Cardiac fibroblast (primary cell): ENCODE data around the gene SPIN1.

Source experiments
- DNase-seq, 2 donors: peaks; one replicate each; pipeline versions ENCODE4 v3.0.0 to v3.0.0-alpha.2; 2010; ENCODE audit warnings: low read depth in 2 of 2
- H3K4me3 ChIP-seq, 2 donors: replicated peaks in 1 of 2; 1 replicate in 1 of 2; 2 replicates in 1 of 2; pipeline ENCODE4 v1.5.1; 2011; ENCODE audit warnings: low read depth in 2 of 2, low read length in 2 of 2, mild to moderate bottlenecking in 2 of 2, moderate library complexity in 1 of 2
- TF ChIP-seq, protein P1 (sequence below): IDR thresholded peaks from one replicate; pipeline ENCODE4 v1.5.1; 2011; ENCODE audit warnings: low read depth, mild to moderate bottlenecking, low read length, inconsistent platforms

SPIN1 gene

GRCh38 chr9:88502552-88503034, 114.3 kb downstream of the SPIN1 start:
- TF ChIP-seq, protein P1, sequence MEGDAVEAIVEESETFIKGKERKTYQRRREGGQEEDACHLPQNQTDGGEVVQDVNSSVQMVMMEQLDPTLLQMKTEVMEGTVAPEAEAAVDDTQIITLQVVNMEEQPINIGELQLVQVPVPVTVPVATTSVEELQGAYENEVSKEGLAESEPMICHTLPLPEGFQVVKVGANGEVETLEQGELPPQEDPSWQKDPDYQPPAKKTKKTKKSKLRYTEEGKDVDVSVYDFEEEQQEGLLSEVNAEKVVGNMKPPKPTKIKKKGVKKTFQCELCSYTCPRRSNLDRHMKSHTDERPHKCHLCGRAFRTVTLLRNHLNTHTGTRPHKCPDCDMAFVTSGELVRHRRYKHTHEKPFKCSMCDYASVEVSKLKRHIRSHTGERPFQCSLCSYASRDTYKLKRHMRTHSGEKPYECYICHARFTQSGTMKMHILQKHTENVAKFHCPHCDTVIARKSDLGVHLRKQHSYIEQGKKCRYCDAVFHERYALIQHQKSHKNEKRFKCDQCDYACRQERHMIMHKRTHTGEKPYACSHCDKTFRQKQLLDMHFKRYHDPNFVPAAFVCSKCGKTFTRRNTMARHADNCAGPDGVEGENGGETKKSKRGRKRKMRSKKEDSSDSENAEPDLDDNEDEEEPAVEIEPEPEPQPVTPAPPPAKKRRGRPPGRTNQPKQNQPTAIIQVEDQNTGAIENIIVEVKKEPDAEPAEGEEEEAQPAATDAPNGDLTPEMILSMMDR, result no peak
- no peak for DNase-seq
- no peak overlapping the region for H3K4me3 ChIP-seq

DNA sequence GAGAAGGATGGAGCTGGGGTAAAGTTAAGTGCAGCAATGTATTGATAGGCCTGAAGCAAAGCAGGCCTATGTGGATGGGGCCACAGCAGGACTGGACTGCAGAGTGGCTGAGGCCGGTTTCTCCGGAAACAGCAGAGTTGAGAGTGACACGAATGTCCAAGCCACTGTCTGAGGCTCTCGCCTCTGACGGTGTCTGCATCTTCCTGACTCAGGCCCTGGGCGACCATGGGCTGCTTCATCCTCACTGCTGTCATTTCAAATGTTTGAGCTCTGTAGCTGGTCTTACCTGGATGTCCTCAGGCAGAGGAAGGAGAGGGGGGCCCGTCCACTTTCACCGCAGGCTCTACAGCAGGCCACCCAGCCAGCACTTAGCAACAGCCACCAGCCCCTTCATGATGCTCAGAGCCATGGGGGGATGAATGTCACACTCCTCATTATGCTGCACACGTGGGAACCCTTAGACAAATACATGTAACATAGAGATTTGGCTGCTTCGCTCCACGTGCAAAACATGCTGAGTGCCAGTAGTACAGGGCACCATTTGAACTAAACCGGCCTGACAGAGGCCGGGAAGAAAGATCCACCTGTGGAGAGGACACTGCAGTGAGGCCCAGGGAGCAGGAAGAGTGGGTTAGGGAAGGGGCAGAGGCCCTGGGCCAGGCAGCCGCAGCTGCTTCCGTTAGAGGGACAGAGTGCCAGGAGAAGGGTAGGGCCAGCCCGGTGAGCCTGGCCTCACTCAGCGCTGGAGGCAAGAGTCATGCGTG, 115.0 kb downstream of the SPIN1 start:
- TF ChIP-seq, protein P1, result no peak
- DNase-seq, result no peak
- no peak overlapping the region for H3K4me3 ChIP-seq

DNA sequence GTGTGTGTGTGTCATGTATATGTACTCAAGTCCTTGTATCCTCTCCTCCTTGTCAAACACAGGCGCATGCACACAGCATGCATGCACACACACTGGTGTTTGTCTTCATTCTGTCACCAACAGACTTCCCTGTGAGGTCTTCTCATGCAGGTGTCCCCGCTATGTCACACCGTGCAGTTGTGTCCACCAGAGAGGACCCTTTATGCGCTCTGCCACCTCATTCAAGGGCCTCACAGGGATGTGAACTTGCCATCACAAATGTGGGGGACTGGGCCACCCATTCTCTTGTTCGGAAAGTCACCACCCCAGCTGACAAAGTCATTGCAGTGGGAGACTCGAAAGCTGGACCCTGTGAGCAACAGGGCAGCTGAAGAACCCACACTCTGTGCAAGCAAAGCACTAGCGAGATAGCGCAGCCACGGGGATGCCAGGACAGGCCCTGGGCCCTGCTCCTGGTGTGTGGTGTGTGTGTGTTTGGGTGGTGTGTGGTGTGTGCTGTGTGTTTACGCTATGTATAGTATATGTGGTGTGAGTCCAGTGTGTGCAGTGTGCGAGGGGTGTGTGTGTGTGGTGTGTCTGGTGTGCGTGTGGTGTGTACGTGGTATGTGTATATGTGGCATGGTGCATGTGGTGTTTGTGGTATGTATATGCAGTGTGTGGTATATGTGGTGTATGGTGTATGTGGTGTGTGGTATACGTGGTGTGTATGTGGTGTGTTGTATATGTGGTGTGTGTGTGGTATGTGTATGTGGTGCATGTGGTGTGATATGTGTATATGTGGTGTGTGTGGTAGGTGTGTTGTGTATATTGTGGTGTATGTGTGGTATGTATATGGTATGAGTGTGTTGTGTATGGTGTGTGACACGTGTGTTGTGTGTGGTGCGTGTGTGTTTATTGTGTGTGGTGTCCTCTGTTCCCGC, 115.9 kb downstream of the SPIN1 start:
- no peak overlapping the region for H3K4me3 ChIP-seq
- TF ChIP-seq, protein P1, result no peak
- DNase-seq, result no peak

DNA sequence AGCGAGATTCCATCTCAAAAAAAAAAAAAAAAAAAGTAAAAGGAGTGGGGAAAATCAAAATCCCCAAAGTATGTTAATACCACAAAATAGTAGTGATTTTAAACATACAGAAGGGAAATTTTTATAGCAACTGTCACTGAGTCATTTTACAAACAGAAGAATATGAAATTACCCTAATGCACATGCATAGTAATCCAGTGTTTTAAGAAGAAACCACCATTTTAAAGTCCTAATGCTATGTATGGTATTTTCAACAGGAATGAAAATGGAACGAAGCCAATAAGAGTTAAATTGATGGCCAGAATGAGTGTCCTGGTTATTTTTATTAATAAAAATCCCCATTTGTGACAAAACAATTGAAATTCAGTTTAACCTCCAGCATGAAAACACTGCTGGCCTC, 120.1 kb downstream of the SPIN1 start:
- DNase-seq, result no peak
- TF ChIP-seq, protein P1, result no peak
- H3K4me3 ChIP-seq, result no peak overlapping the region

DNA sequence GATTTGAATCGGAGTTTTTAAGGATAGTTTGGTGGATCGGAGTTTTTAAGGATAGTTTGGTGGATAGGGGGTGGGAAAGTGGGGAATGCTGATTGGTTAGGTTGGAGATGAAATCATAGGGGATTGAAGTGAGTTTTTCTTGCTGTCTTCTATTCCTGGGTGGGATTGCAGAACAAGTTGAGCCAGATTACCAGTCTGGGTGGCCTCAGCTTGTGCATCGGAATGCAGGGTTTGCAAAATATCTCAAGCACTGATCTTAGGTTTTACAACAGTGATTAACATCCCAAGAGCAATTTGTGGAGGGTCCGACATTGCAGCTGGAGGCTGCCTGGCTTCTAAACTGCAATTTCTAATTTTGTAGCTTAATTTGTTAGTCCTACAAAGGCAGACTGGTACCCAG, 123.7 kb downstream of the SPIN1 start:
- TF ChIP-seq, protein P1, result no peak
- no peak overlapping the region for H3K4me3 ChIP-seq
- DNase-seq, result no peak

DNA sequence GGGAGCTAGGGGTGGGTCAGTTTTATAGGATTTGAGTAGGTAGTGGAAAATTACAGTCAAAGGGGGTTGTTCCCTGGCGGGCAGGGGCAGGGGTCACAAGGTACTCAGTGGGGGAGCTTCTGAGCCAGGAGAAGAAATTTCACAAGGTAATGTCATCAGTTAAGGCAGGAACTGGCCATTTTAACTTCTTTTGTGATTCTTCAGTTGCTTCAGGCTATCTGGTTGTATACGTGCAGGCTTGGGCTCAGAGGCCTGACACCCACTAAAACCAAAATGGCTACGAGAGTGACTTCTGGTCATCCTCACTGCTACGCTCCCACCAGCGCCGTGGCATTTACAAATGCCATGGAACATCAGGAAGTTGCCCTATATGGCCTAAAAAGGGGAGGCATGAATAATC, 126.0 kb downstream of the SPIN1 start:
- H3K4me3 ChIP-seq, result no peak overlapping the region
- no peak for DNase-seq
- TF ChIP-seq, protein P1, result no peak
